ENCODE data around the gene SNRNP40.

Gene SNRNP40

GRCh38 chr1:31231802-31232201 lies 64.8 kb downstream of the SNRNP40 start:
- DNase-seq (ENCODE audit: low read depth): no peak

- DNase-seq (ENCODE audit: low read depth): no peak
Observed at GRCh38 chr1:31230378-31230777, 66.2 kb downstream of the SNRNP40 start.

GRCh38 chr1:31228986-31229385 lies 67.6 kb downstream of the SNRNP40 start:
- DNase-seq (ENCODE audit: low read depth): no peak

- DNase-seq (ENCODE audit: low read depth): no peak
Observed at GRCh38 chr1:31227891-31228568, 68.6 kb downstream of the SNRNP40 start.

GRCh38 chr1:31224068-31224467 lies 72.5 kb downstream of the SNRNP40 start:
- DNase-seq (ENCODE audit: low read depth): no peak

- DNase-seq (ENCODE audit: low read depth): no peak
Observed at GRCh38 chr1:31222176-31222575, 74.4 kb downstream of the SNRNP40 start.

- no peak for DNase-seq (ENCODE audit: low read depth)
Observed at GRCh38 chr1:31221072-31221471, 75.5 kb downstream of the SNRNP40 start.

GRCh38 chr1:31219489-31219888 lies 77.1 kb downstream of the SNRNP40 start:
- DNase-seq (ENCODE audit: low read depth): no peak

- DNase-seq (ENCODE audit: low read depth): no peak
Observed at GRCh38 chr1:31218705-31219104, 77.9 kb downstream of the SNRNP40 start.

GRCh38 chr1:31216016-31216415 lies 80.6 kb downstream of the SNRNP40 start:
- DNase-seq (ENCODE audit: low read depth): peak; percentile 3

- no peak for DNase-seq (ENCODE audit: low read depth)
Observed at GRCh38 chr1:31215065-31215570, 81.5 kb downstream of the SNRNP40 start.

GRCh38 chr1:31214316-31215064 lies 82.1 kb downstream of the SNRNP40 start:
- DNase-seq (ENCODE audit: low read depth): no peak
